ENCODE measurements around the gene NXN.
"Not testable (repeated sequence)": the region's sequence is repeated elsewhere in the genome, so short reads cannot be mapped to it uniquely, and the experiment has no call there.

Gene NXN

DNA sequence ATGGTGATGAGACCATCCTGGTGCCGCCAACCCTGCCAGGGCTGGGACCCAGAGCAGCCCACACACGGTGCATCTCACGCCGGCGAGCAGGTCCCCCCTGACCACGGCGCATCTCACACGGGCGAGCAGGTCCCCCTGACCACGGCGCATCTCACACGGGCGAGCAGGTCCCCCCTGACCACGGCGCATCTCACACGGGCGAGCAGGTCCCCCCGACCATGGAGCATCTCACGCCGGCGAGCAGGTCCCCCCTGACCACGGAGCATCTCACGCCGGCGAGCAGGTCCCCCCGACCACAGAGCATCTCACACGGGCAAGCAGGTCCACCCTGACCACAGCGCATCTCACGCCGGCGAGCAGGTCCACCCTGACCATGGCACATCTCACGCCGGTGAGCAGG, 138.3 kb downstream of the NXN start:
- no peak overlapping the region for H3K27ac ChIP-seq
- no peak for TF ChIP-seq ZFX (IDR thresholded peaks at IDR 0.05)
- TF ChIP-seq, protein P1, sequence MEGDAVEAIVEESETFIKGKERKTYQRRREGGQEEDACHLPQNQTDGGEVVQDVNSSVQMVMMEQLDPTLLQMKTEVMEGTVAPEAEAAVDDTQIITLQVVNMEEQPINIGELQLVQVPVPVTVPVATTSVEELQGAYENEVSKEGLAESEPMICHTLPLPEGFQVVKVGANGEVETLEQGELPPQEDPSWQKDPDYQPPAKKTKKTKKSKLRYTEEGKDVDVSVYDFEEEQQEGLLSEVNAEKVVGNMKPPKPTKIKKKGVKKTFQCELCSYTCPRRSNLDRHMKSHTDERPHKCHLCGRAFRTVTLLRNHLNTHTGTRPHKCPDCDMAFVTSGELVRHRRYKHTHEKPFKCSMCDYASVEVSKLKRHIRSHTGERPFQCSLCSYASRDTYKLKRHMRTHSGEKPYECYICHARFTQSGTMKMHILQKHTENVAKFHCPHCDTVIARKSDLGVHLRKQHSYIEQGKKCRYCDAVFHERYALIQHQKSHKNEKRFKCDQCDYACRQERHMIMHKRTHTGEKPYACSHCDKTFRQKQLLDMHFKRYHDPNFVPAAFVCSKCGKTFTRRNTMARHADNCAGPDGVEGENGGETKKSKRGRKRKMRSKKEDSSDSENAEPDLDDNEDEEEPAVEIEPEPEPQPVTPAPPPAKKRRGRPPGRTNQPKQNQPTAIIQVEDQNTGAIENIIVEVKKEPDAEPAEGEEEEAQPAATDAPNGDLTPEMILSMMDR (conservative IDR thresholded peaks at IDR 0.05), result no peak

DNA sequence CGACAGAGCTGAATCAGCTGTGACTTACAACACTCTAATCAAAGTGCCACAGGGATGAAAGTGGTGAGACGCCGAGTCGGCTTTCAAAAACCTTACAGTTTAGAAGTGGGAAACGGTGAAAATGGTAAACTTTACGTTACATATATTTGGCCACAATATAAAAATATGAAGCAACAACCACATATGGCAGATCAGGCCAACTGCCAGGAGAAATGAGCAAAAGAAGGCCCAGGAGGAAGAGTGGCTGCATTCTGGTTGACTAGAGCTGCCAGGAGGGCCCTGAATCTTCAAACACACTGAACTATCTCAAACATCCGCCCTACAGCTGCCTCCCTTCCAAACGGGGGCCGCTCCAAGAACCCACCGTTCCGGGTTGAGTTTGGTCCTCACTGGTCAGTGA, 141.1 kb downstream of the NXN start:
- no peak overlapping the region for H3K27ac ChIP-seq
- TF ChIP-seq, protein P1 (conservative IDR thresholded peaks at IDR 0.05), result no peak
- no peak for TF ChIP-seq ZFX (IDR thresholded peaks at IDR 0.05)

DNA sequence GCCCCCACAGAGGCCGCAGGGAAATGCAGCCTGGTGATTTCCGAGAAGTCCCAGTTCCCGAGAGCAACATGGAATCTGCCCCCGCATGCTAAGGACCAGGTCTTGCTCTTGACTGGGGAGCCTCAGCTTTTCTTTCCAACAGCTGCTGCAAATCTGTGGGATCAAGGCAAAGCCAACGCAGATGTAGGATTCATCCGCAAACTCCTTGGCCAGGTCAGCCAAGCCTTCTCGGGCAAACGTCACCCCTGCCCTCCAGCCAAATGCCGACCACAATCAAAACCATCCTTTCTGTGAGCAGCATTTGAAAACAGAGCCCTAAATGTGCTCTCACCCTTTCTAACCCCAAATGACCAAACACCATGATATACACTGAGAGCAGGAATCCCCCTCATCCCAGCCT, 143.4 kb downstream of the NXN start:
- H3K27ac ChIP-seq, result no peak overlapping the region
- no peak for TF ChIP-seq ZFX (IDR thresholded peaks at IDR 0.05)
- TF ChIP-seq, protein P1 (conservative IDR thresholded peaks at IDR 0.05), result no peak

DNA sequence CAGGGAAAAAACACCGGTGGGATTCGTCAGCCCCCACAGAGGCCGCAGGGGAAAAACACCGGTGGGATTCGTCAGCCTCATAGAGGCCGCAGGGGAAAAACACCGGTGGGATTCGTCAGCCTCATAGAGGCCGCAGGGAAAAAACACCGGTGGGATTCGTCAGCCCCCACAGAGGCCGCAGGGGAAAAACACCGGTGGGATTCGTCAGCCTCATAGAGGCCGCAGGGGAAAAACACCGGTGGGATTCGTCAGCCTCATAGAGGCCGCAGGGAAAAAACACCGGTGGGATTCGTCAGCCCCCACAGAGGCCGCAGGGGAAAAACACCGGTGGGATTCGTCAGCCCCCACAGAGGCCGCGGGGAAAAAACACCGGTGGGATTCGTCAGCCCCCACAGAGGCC, 143.9 kb downstream of the NXN start:
- H3K27ac ChIP-seq, result not testable (repeated sequence)

DNA sequence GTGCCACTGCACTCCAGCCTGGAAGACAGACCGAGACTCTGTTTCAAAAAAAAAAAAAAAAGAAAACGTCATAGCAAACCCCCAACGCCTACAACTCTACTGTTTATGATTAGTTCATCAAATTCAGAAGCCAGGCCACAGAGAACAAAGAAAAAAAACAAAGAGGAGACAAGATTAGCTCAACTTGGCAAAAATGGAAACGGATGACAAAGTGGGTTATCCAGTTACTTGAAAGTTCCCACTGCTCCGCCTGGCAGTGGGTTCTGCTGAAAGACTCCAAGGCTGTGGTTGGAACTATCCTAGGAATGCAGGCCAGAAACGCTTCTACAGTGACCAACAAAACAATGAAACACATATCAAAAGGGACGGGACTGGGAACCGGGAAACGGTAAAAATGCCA, 144.3 kb downstream of the NXN start:
- TF ChIP-seq, protein P1 (conservative IDR thresholded peaks at IDR 0.05), result no peak
- no peak for TF ChIP-seq ZFX (IDR thresholded peaks at IDR 0.05)
- H3K27ac ChIP-seq, result no peak overlapping the region

DNA sequence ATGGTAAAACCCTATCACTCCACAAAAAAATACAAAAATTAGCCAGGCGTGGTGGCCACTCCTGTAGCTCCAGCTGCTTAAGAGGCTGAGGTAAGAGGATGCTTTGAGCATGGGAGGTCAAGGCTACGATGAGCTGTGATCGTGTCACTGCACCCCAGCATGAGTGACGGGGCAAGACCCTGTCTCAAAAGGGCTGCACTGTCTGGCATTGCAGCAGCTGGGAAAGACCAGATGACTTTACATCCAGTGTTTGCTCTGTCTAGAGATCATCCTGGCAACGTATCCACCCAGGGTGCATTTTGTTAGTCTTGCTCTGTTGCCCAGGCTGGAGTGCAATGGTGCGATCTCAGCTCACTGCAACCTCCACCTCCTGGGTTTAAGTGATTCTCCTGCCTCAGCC, 145.4 kb downstream of the NXN start:
- no peak overlapping the region for H3K27ac ChIP-seq
- no peak for TF ChIP-seq ZFX (IDR thresholded peaks at IDR 0.05)
- TF ChIP-seq, protein P1 (conservative IDR thresholded peaks at IDR 0.05), result no peak

DNA sequence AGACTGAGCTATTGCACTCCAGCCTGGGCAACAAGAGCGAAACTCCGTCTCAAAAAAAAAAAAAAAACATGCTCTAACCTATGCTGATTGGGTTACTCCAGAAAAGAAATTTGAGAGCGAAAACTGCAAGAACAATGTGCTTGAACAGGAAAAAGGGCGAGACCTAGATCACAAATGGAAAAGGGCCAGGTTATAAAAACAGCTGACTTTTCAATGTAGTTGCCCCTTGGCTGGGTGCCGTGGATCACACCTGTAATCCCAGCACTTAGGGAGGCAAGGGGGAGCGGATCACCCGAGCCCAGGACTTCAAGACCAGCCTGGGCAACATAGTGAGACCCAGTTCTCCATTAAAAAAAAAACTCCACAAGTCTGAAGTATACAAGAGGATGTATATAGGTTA, 148.6 kb downstream of the NXN start:
- H3K27ac ChIP-seq, result no peak overlapping the region
- TF ChIP-seq ZFX (IDR thresholded peaks at IDR 0.05), result no peak
- TF ChIP-seq, protein P1 (conservative IDR thresholded peaks at IDR 0.05), result no peak

DNA sequence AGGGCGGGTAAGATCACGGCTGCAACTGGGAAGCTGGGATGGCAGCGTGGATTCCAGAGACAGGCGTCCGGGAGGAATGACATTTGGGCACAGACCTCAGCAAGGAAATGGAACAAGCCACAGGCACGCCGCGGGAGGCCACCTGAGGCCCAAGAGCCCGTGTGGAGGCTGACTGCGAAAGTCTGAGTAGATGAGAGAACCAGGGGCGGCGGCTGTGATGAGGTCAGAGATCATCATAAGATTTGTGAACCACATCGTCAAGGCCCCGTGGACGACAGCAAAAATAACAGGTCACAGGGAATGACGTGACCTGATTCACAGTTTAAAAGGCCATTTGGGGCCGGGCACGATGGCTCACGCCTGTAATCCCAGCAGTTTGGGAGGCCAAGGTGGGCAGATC, 149.2 kb downstream of the NXN start:
- H3K27ac ChIP-seq, result no peak overlapping the region
- TF ChIP-seq, protein P1 (conservative IDR thresholded peaks at IDR 0.05), result no peak
- no peak for TF ChIP-seq ZFX (IDR thresholded peaks at IDR 0.05)

DNA sequence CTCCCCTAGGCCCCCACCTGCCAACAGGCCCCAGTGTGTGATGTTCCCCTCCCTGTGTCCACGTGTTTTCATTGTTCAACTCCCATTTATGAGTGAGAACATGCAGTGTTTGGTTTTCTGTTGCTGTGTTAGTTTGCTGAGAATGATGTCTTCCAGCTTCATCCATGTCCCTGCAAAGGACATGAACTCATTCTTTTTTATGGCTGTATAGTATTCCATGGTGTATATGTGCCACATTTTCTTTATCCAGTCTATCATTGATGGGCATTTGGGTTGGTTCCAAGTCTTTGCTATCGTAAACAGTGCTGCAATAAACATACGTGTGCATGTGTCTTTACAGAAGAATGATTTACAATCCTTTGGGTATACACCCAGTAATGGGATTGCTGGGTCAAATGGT, 150.0 kb downstream of the NXN start:
- H3K27ac ChIP-seq, result not testable (repeated sequence)

Measured in C4-2B (cell line).